IPS-15b (cell line): ENCODE results near the gene TRNT1.

Source experiments
- H3K27me3 ChIP-seq: one replicate; pipeline ENCODE4 v1.6.1; 2013; ENCODE audit warnings: low read length; ENCODE audit not compliant: control insufficient read depth, insufficient read depth
- H3K36me3 ChIP-seq: one replicate; pipeline ENCODE4 v1.6.1; 2013; ENCODE audit warnings: low read length; ENCODE audit not compliant: control insufficient read depth, insufficient read depth
- H3K4me1 ChIP-seq: one replicate; pipeline ENCODE4 v1.6.1; 2013; ENCODE audit warnings: mild to moderate bottlenecking, low read length; ENCODE audit not compliant: control insufficient read depth, insufficient read depth
- H3K4me3 ChIP-seq: one replicate; pipeline ENCODE4 v1.5.1; 2013; ENCODE audit warnings: low read depth, low read length
- H3K9ac ChIP-seq: one replicate; pipeline ENCODE4 v1.6.1; 2013; ENCODE audit warnings: low read depth, mild to moderate bottlenecking, low read length
- H3K9me3 ChIP-seq: one replicate; pipeline ENCODE4 v1.6.1; 2013; ENCODE audit warnings: mild to moderate bottlenecking, low read length; ENCODE audit not compliant: control insufficient read depth, insufficient read depth

Gene TRNT1

GRCh38 chr3:3126477-3127431, at the start of gene TRNT1:
Gene TRNT1, plus strand, starts transcription at chr3:3126940. Its CDS starts 2,101 bp downstream, at chr3:3129041.
- Histone ChIP-seq H3K4me3 (peak within 1 kb of the TSS; percentile 88), H3K36me3 (peaks cover 7% of the 10 kb centered on the region), H3K27me3 (no peaks in the 10 kb centered on the region), H3K9me3 (no peaks in the 10 kb centered on the region), H3K4me1 (peaks cover 3% of the 10 kb centered on the region), H3K9ac (peak within 1 kb of the TSS; percentile 94)

DNA sequence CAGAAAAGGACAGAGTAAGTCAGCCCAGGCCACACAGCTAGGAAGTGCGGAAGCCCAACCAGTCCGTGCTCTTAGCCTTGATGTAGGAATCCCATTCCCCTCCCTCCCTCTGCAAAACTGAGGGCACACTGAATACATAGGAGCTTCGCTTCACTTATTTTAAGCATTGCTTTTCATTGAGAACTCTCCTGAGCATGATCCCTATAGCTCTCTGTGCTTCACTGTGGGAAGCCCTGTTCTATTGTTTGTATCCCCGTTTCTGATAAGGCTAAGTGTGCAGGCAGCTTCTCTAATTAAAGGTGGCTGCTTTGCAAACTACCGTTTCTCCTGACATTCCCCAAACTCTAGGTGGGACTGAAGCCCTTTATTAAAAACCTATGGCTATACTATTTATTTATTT, 46.4 kb upstream of the TRNT1 start:
- no peaks in the 10 kb centered on the region for H3K4me1 ChIP-seq

GRCh38 chr3:3081381-3082233, 45.1 kb upstream of the TRNT1 start:
- Histone ChIP-seq H3K9ac (no peak overlapping the region), H3K4me3 (no peak overlapping the region), H3K9me3 (no peaks in the 10 kb centered on the region)

More for the DNA sequence above, 46.4 kb upstream of the TRNT1 start:
- no peaks in the 10 kb centered on the region for H3K9me3 ChIP-seq
- no peak overlapping the region for H3K4me3 ChIP-seq
- no peaks in the 10 kb centered on the region for H3K36me3 ChIP-seq
- no peak overlapping the region for H3K9ac ChIP-seq
- no peaks in the 10 kb centered on the region for H3K27me3 ChIP-seq

DNA sequence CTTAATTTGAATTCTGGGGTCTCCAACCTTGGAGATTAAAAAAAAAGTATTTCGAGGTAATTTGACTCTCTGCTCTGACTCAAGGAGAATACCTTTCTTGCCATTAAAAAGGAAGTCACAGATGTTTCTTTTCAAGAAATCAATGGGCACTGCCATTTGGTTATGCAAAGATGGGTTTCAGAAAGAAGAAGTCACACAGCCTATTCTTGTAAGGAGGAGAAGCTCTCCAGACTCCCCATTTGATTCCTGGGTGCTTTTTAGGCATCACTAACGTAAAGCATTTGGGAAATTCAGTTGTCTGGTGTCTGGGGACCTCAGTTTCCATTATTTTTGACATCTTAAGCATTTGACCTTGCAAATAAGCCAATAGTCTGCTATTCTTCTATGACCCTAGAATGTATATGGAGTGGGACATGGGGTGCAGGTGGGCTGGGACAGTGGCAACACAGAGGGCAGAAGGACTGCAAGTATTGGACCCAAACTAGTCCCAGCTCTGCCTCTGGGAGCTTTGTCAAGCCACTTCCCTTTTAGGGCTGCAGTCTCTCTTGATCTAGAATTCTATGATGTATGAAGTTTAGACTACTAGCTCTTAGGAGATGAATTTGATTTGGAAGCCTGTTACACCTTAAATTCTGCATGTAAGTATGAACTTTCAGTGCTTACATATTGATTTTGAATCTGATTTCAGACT, 44.4 kb upstream of the TRNT1 start:
- Histone ChIP-seq H3K36me3 (no peaks in the 10 kb centered on the region), H3K4me1 (no peaks in the 10 kb centered on the region), H3K9ac (no peak overlapping the region), H3K9me3 (no peaks in the 10 kb centered on the region), H3K4me3 (no peak overlapping the region), H3K27me3 (no peaks in the 10 kb centered on the region)

More at GRCh38 chr3:3081381-3082233, 45.1 kb upstream of the TRNT1 start:
- H3K27me3 ChIP-seq: no peaks in the 10 kb centered on the region
- no peaks in the 10 kb centered on the region for H3K4me1 ChIP-seq
- H3K36me3 ChIP-seq: no peaks in the 10 kb centered on the region

GRCh38 chr3:3084890-3085289, 41.9 kb upstream of the TRNT1 start:
- Histone ChIP-seq H3K27me3 (no peaks in the 10 kb centered on the region), H3K9me3 (no peaks in the 10 kb centered on the region), H3K4me3 (no peak overlapping the region), H3K36me3 (no peaks in the 10 kb centered on the region), H3K4me1 (no peaks in the 10 kb centered on the region), H3K9ac (no peak overlapping the region)

- H3K4me1 ChIP-seq: no peaks in the 10 kb centered on the region
- no peak overlapping the region for H3K4me3 ChIP-seq
- no peaks in the 10 kb centered on the region for H3K36me3 ChIP-seq
- no peaks in the 10 kb centered on the region for H3K9me3 ChIP-seq
- H3K27me3 ChIP-seq: no peaks in the 10 kb centered on the region
- no peak overlapping the region for H3K9ac ChIP-seq
These were observed 41.0 kb upstream of the TRNT1 start for GRCh38 chr3:3085782-3086181.

GRCh38 chr3:3086239-3086638, 40.5 kb upstream of the TRNT1 start:
- H3K9ac ChIP-seq: no peak overlapping the region

DNA sequence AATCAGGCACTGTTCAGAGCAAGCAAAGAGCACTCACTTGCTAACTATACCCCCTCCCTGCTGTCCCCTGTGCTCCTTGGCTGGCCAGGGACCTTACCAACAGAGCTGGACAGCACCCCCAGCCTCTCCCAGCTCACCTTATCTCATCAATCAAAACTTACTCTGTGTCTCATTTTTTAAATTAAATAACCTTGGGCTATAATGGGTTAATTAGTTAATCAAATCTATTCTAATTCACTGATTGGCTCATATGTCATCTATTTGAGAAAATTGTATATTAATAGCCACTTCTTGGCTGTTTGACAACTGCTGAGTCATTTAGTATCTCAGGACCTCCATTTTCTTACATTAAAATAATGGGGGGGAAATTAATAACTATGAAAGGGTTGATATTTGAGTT, 39.5 kb upstream of the TRNT1 start:
- no peaks in the 10 kb centered on the region for H3K36me3 ChIP-seq
- no peaks in the 10 kb centered on the region for H3K4me1 ChIP-seq
- H3K27me3 ChIP-seq: no peaks in the 10 kb centered on the region
- no peak overlapping the region for H3K4me3 ChIP-seq
- no peak overlapping the region for H3K9ac ChIP-seq
- H3K9me3 ChIP-seq: no peaks in the 10 kb centered on the region

More at GRCh38 chr3:3086239-3086638, 40.5 kb upstream of the TRNT1 start:
- Histone ChIP-seq H3K4me3 (no peak overlapping the region), H3K9me3 (no peaks in the 10 kb centered on the region), H3K27me3 (no peaks in the 10 kb centered on the region), H3K4me1 (no peaks in the 10 kb centered on the region), H3K36me3 (no peaks in the 10 kb centered on the region)

GRCh38 chr3:3087716-3088465, 38.8 kb upstream of the TRNT1 start:
- Histone ChIP-seq H3K4me1 (no peaks in the 10 kb centered on the region), H3K9me3 (no peaks in the 10 kb centered on the region), H3K36me3 (no peaks in the 10 kb centered on the region), H3K27me3 (no peaks in the 10 kb centered on the region), H3K4me3 (no peak overlapping the region), H3K9ac (no peak overlapping the region)

GRCh38 chr3:3089017-3089416, 37.7 kb upstream of the TRNT1 start:
- H3K9me3 ChIP-seq: no peaks in the 10 kb centered on the region
- H3K4me3 ChIP-seq: no peak overlapping the region
- no peaks in the 10 kb centered on the region for H3K4me1 ChIP-seq
- H3K27me3 ChIP-seq: no peaks in the 10 kb centered on the region
- H3K9ac ChIP-seq: no peak overlapping the region
- H3K36me3 ChIP-seq: no peaks in the 10 kb centered on the region

DNA sequence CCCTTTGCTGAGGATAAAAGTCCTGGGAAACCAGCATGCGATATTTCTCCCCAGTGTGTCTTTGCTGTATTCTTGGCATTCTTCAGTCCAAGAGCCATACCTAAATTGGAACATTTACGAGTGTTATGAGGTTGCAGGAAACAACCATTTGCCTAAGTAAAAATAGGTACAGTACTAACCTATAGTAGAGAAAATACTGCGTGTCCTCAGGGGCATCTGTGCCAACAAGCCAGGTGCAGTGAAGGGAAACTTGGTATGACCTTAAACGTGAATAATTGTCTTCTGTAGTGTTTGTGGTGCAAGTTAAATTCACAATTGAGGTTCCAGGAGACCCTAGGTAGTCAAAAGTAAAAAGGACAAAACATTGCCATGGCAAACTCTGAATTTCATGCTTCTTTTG, 28.8 kb upstream of the TRNT1 start:
- H3K4me3 ChIP-seq: no peak overlapping the region
- no peaks in the 10 kb centered on the region for H3K9me3 ChIP-seq
- H3K4me1 ChIP-seq: no peaks in the 10 kb centered on the region
- H3K36me3 ChIP-seq: no peaks in the 10 kb centered on the region
- no peak overlapping the region for H3K9ac ChIP-seq
- no peaks in the 10 kb centered on the region for H3K27me3 ChIP-seq
